DOHH2 (cell line): ENCODE data around the gene ZBTB44.

ENCODE experiments used
- H3F3A ChIP-seq: fragments of 200-600 bp; sonication (generic), shearing (Covaris generic); 2 replicates; pipeline ENCODE4 v1.6.0; 2016; ENCODE audit warnings: antibody characterized with exemption, mild to moderate bottlenecking; ENCODE audit not compliant: control insufficient read depth, insufficient read depth
- H3K27ac ChIP-seq: fragments of 200-600 bp; sonication (generic); 2 replicates; pipeline ENCODE4 v1.5.1; 2014; ENCODE audit warnings: low read depth, mild to moderate bottlenecking, low read length, moderate library complexity
- H3K27me3 ChIP-seq: fragments of 200-600 bp; sonication (generic); 2 replicates; pipeline ENCODE4 v1.6.1; 2014; ENCODE audit warnings: mild to moderate bottlenecking, low read length, mixed read lengths; ENCODE audit not compliant: control insufficient read depth
- H3K36me3 ChIP-seq: fragments of 200-600 bp; sonication (generic); 2 replicates; pipeline ENCODE4 v1.6.1; 2014; ENCODE audit warnings: mild to moderate bottlenecking, low read length, moderate library complexity, mixed read lengths; ENCODE audit not compliant: control insufficient read depth
- H3K4me1 ChIP-seq: fragments of 200-600 bp; sonication (generic); 2 replicates; pipeline ENCODE4 v1.6.1; 2014; ENCODE audit warnings: mild to moderate bottlenecking, low read length, mixed read lengths; ENCODE audit not compliant: control insufficient read depth
- H3K4me2 ChIP-seq: fragments of 200-600 bp; sonication (generic); 2 replicates; pipeline ENCODE4 v1.6.0; 2014; ENCODE audit warnings: mild to moderate bottlenecking, low read length, moderate library complexity
- H3K4me3 ChIP-seq: fragments of 200-600 bp; sonication (generic); 2 replicates; pipeline ENCODE4 v1.5.1; 2014; ENCODE audit warnings: mild to moderate bottlenecking, low read length, mixed read lengths
- H3K79me2 ChIP-seq: fragments of 200-600 bp; sonication (generic); 2 replicates; pipeline ENCODE4 v1.6.1; 2014; ENCODE audit warnings: mild to moderate bottlenecking, low read length, mixed read lengths; ENCODE audit not compliant: control insufficient read depth
- H3K9me2 ChIP-seq: fragments of 200-600 bp; sonication (generic); replicated peaks from 2 replicates; pipeline ENCODE4 v1.6.1; 2014; ENCODE audit warnings: mild to moderate bottlenecking, low read length, mixed read lengths; ENCODE audit not compliant: control insufficient read depth
- H3K9me3 ChIP-seq: fragments of 200-600 bp; sonication (generic); 2 replicates; pipeline ENCODE4 v1.6.1; 2014; ENCODE audit warnings: antibody characterized with exemption, low read length, mixed read lengths; ENCODE audit not compliant: control insufficient read depth, insufficient read depth
- H4K20me1 ChIP-seq: fragments of 200-600 bp; sonication (generic); 2 replicates; pipeline ENCODE4 v1.6.0; 2014; ENCODE audit warnings: low read depth, mild to moderate bottlenecking, antibody characterized with exemption, low read length, moderate library complexity; ENCODE audit not compliant: control insufficient read depth, insufficient read depth
- CTCF ChIP-seq: fragments of 200-600 bp; sonication (generic); IDR thresholded peaks from one replicate; pipeline ENCODE4 v1.5.1; 2014; ENCODE audit warnings: antibody characterized with exemption, mild to moderate bottlenecking, low read depth, low read length; ENCODE audit not compliant: poor library complexity, severe bottlenecking
- EZH2phosphoT487 ChIP-seq: fragments of 200-600 bp; sonication (generic); IDR thresholded peaks from 2 replicates; pipeline ENCODE4 v1.6.1; 2017; ENCODE audit warnings: borderline replicate concordance, mild to moderate bottlenecking, antibody characterized with exemption, low read length, moderate library complexity, mixed read lengths

The ZBTB44 gene

GRCh38 chr11:130310622-130311021 is 4.1 kb downstream of the ZBTB44 start:
- H3K4me3 ChIP-seq: peak overlapping the region; percentile 84; the same call in 1 of the 2 replicates
- no peak overlapping the region for H3K27ac ChIP-seq
- peaks cover 40% of the 10 kb centered on the region for H3K36me3 ChIP-seq
- peaks cover 52% of the 10 kb centered on the region for H3K4me1 ChIP-seq
- H3K9me3 ChIP-seq: peaks cover 14% of the 10 kb centered on the region; the same call in 1 of the 2 replicates
- TF ChIP-seq EZH2phosphoT487 (no peak), CTCF (no peak)
- no peaks in the 10 kb centered on the region for H3K27me3 ChIP-seq
- peaks cover 6% of the 10 kb centered on the region for H3F3A ChIP-seq
- H4K20me1 ChIP-seq: 0 out of 2 replicates have a peak, but pooled peaks cover 6% of the 10 kb centered on the region
- no peaks in the 10 kb centered on the region for H3K9me2 ChIP-seq
- H3K79me2 ChIP-seq: peaks cover 85% of the 10 kb centered on the region
- peak overlapping the region; percentile 73 for H3K4me2 ChIP-seq

GRCh38 chr11:130308886-130309285 is 5.8 kb downstream of the ZBTB44 start:
- Histone ChIP-seq H3K4me2 (no peak overlapping the region), H3K79me2 (peaks cover 100% of the 10 kb centered on the region), H4K20me1 (0 out of 2 replicates have a peak, but pooled peaks cover 6% of the 10 kb centered on the region)

GRCh38 chr11:130308059-130308458 is 6.7 kb downstream of the ZBTB44 start:
- Histone ChIP-seq H3K4me2 (no peak overlapping the region), H3F3A (no peaks in the 10 kb centered on the region; the same call in none of the 2 replicates), H3K9me2 (no peaks in the 10 kb centered on the region), H4K20me1 (0 out of 2 replicates have a peak, but pooled peaks cover 6% of the 10 kb centered on the region), H3K79me2 (peaks cover 100% of the 10 kb centered on the region), H3K9me3 (peaks cover 15% of the 10 kb centered on the region; the same call in 1 of the 2 replicates), H3K4me1 (peaks cover 47% of the 10 kb centered on the region), H3K36me3 (peaks cover 37% of the 10 kb centered on the region), H3K27ac (no peak overlapping the region), H3K27me3 (no peaks in the 10 kb centered on the region), H3K4me3 (no peak overlapping the region)
- TF ChIP-seq EZH2phosphoT487: no peak
- TF ChIP-seq CTCF: no peak

More at GRCh38 chr11:130308886-130309285, 5.8 kb downstream of the ZBTB44 start:
- no peaks in the 10 kb centered on the region for H3K9me2 ChIP-seq
- no peak overlapping the region for H3K27ac ChIP-seq
- H3K4me3 ChIP-seq: no peak overlapping the region
- H3K4me1 ChIP-seq: peaks cover 48% of the 10 kb centered on the region
- peaks cover 40% of the 10 kb centered on the region for H3K36me3 ChIP-seq
- no peaks in the 10 kb centered on the region for H3K27me3 ChIP-seq
- TF ChIP-seq CTCF (no peak), EZH2phosphoT487 (no peak)
- peaks cover 15% of the 10 kb centered on the region; the same call in 1 of the 2 replicates for H3K9me3 ChIP-seq
- peaks cover 2% of the 10 kb centered on the region for H3F3A ChIP-seq
